Measurements from ENCODE around the gene MYOCOS. TPM values are rescaled to one million over a fixed set of nuclear protein-coding genes. Genes with fewer than 3 reads are reported as not detected.
"Not testable (repeated sequence)": the region's sequence is repeated elsewhere in the genome, so short reads cannot be mapped to it uniquely, and the experiment has no call there.

MYOCOS gene
- total RNA-seq, 1 experiment from 2014 or later, result not detected

DNA sequence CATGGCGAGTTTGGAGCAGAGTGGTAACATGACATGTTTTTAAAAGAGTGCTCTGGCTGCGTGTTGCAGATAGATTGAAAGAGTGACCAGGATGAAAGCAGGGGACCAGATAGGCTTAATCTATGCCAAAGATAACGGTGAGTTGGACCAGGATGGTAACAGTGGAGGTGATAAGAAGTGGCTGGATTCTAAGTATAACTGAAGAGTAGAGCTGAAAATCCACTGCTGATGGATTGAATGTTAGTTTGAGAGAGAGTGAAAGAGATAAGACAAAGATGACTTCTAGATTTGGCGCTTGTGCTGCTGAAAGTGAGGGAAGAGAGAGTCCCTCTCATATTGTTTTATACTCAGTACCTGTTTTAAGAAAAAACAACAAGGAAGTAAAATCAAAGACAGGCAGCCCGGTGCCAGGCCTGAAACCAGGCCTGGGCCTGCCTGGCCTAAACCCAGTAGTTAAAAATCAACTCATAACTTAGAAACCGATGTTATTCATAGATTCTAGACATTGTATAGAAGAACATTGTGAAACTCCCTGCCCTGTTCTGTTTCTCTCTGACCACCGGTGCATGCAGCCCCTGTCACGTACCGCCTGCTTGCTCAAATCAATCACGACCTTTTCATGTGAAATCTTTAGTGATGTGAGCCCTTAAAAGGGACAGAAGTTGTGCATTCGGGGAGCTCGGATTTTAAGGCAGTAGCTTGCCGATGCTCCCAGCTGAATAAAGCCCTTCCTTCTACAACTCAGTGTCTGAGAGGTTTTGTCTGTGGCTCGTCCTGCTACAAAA lies 6.7 kb upstream of the MYOCOS start:
- H3K9me3 ChIP-seq (ENCODE audit: control insufficient read depth in 1 of 2, insufficient read depth in 1 of 2, low read depth in 1 of 2, low read length in 2 of 2); DNase-seq (ENCODE audit: low read depth, low spot score); POLR2A ChIA-PET; H2AFZ ChIP-seq (ENCODE audit: low read depth, low read length, poor library complexity, severe bottlenecking); H3K36me3 ChIP-seq (ENCODE audit: control insufficient read depth in 1 of 2, insufficient read depth in 2 of 2, low read length in 2 of 2); H3K9ac ChIP-seq (ENCODE audit: low read length); H3K27me3 ChIP-seq (ENCODE audit: insufficient read depth, low read length); H3K4me3 ChIP-seq (replicated peaks in 1 of 2; ENCODE audit: low read depth in 1 of 2, low read length in 2 of 2); H3K79me2 ChIP-seq (ENCODE audit: insufficient read depth, low read length); H3K9me2 ChIP-seq (ENCODE audit: insufficient read depth); RAD21 ChIA-PET (ENCODE audit: low non-redundant PET in 1 of 2, low total read pairs in 2 of 2, uncharacterized antibody in 2 of 2, unreplicated experiment in 2 of 2); ATAC-seq; BruUV-seq (replicated peaks); H3K4me1 ChIP-seq (ENCODE audit: control insufficient read depth in 1 of 2, insufficient read depth in 2 of 2, low read length in 2 of 2); H4K20me1 ChIP-seq (ENCODE audit: insufficient read depth); H3K4me2 ChIP-seq (ENCODE audit: low read length); CTCF ChIA-PET; intact Hi-C loops (cut with micrococcal nuclease); H3K27ac ChIP-seq (ENCODE audit: low read depth, low read length): not testable (repeated sequence)

GRCh38 chr1:171616586-171616985 lies 5.5 kb upstream of the MYOCOS start:
- RAD21 ChIA-PET (ENCODE audit: low non-redundant PET in 1 of 2, low total read pairs in 2 of 2, uncharacterized antibody in 2 of 2, unreplicated experiment in 2 of 2), result no interaction called here

More at GRCh38 chr1:171616586-171616985, 5.5 kb upstream of the MYOCOS start:
- BruUV-seq (replicated peaks), result no TSS peak
- no peak for ATAC-seq
- H3K9me3 ChIP-seq (ENCODE audit: control insufficient read depth in 1 of 2, insufficient read depth in 1 of 2, low read depth in 1 of 2, low read length in 2 of 2), result no peaks in the 10 kb centered on the region
- no peaks in the 10 kb centered on the region for H4K20me1 ChIP-seq (ENCODE audit: insufficient read depth)
- no peak overlapping the region for H3K9ac ChIP-seq (ENCODE audit: low read length)
- H3K4me2 ChIP-seq (ENCODE audit: low read length), result no peak overlapping the region
- TF ChIP-seq EZH2 (IDR thresholded peaks at IDR 0.05) (no peak), CBX3 (IDR thresholded peaks at IDR 0.05; ENCODE audit: low read depth) (no peak)
- CTCF ChIA-PET, result no interaction called here
- POLR2A ChIA-PET, result no interaction called here
- intact Hi-C loops (cut with micrococcal nuclease), result no loop called here
- no peaks in the 10 kb centered on the region for H3K9me2 ChIP-seq (ENCODE audit: insufficient read depth)
- H3K4me1 ChIP-seq (ENCODE audit: control insufficient read depth in 1 of 2, insufficient read depth in 2 of 2, low read length in 2 of 2), result no peaks in the 10 kb centered on the region
- H3K4me3 ChIP-seq (replicated peaks in 1 of 2; ENCODE audit: low read depth in 1 of 2, low read length in 2 of 2), result no peak overlapping the region
- H3K27ac ChIP-seq (ENCODE audit: low read depth, low read length), result no peak overlapping the region
- H3K36me3 ChIP-seq (ENCODE audit: control insufficient read depth in 1 of 2, insufficient read depth in 2 of 2, low read length in 2 of 2), result no peaks in the 10 kb centered on the region
- no peaks in the 10 kb centered on the region for H3K79me2 ChIP-seq (ENCODE audit: insufficient read depth, low read length)
- no peak overlapping the region for H2AFZ ChIP-seq (ENCODE audit: low read depth, low read length, poor library complexity, severe bottlenecking)
- H3K27me3 ChIP-seq (ENCODE audit: insufficient read depth, low read length), result 0 out of 2 replicates have a peak, but pooled peaks cover 3% of the 10 kb centered on the region
- no peak for DNase-seq (ENCODE audit: low read depth, low spot score)
